ENCODE measurements around the gene PPP2R2B.

PPP2R2B gene

GRCh38 chr5:146827901-146828300 is 50.7 kb downstream of the PPP2R2B start:
- no peak for DNase-seq (ENCODE audit: low read depth, low spot score)

GRCh38 chr5:146825033-146825432 is 53.5 kb downstream of the PPP2R2B start:
- no peak for DNase-seq (ENCODE audit: low read depth, low spot score)

- DNase-seq (ENCODE audit: low read depth, low spot score) = no peak
Measured at GRCh38 chr5:146821732-146822131, 56.8 kb downstream of the PPP2R2B start.

- no peak for DNase-seq (ENCODE audit: low read depth, low spot score)
Measured at GRCh38 chr5:146820987-146821386, 57.6 kb downstream of the PPP2R2B start.

GRCh38 chr5:146818822-146819221 is 59.7 kb downstream of the PPP2R2B start:
- no peak for DNase-seq (ENCODE audit: low read depth, low spot score)

GRCh38 chr5:146817973-146818372 is 60.6 kb downstream of the PPP2R2B start:
- DNase-seq (ENCODE audit: low read depth, low spot score) = no peak

GRCh38 chr5:146816775-146817387 is 61.7 kb downstream of the PPP2R2B start:
- no peak for DNase-seq (ENCODE audit: low read depth, low spot score)

- DNase-seq (ENCODE audit: low read depth, low spot score) = no peak
Measured at GRCh38 chr5:146815411-146815810, 63.1 kb downstream of the PPP2R2B start.

- DNase-seq (ENCODE audit: low read depth, low spot score) = no peak
Measured at GRCh38 chr5:146813346-146814157, 65.0 kb downstream of the PPP2R2B start.

- DNase-seq (ENCODE audit: low read depth, low spot score) = no peak
Measured at GRCh38 chr5:146805081-146805480, 73.5 kb downstream of the PPP2R2B start.

- DNase-seq (ENCODE audit: low read depth, low spot score) = no peak
Measured at GRCh38 chr5:146802945-146803522, 75.5 kb downstream of the PPP2R2B start.

GRCh38 chr5:146799671-146800070 is 78.9 kb downstream of the PPP2R2B start:
- DNase-seq (ENCODE audit: low read depth, low spot score) = no peak

- no peak for DNase-seq (ENCODE audit: low read depth, low spot score)
Measured at GRCh38 chr5:146799231-146799630, 79.3 kb downstream of the PPP2R2B start.

GRCh38 chr5:146797658-146798057 is 80.9 kb downstream of the PPP2R2B start:
- no peak for DNase-seq (ENCODE audit: low read depth, low spot score)

- DNase-seq (ENCODE audit: low read depth, low spot score) = no peak
Measured at GRCh38 chr5:146796911-146797310, 81.6 kb downstream of the PPP2R2B start.

GRCh38 chr5:146796144-146796543 is 82.4 kb downstream of the PPP2R2B start:
- DNase-seq (ENCODE audit: low read depth, low spot score) = no peak

GRCh38 chr5:146794326-146795029 is 84.1 kb downstream of the PPP2R2B start:
- no peak for DNase-seq (ENCODE audit: low read depth, low spot score)

- no peak for DNase-seq (ENCODE audit: low read depth, low spot score)
Measured at GRCh38 chr5:146793709-146794108, 84.8 kb downstream of the PPP2R2B start.

- no peak for DNase-seq (ENCODE audit: low read depth, low spot score)
Measured at GRCh38 chr5:146791471-146791870, 87.1 kb downstream of the PPP2R2B start.

GRCh38 chr5:146789712-146790653 is 88.6 kb downstream of the PPP2R2B start:
- no peak for DNase-seq (ENCODE audit: low read depth, low spot score)

GRCh38 chr5:146788898-146789297 is 89.7 kb downstream of the PPP2R2B start:
- DNase-seq (ENCODE audit: low read depth, low spot score) = no peak

Measured in activated CD4-positive, CD25-positive, alpha-beta regulatory T cell treated with anti-CD3 and anti-CD28 coated beads, Interleukin-2, amount 50 U/mL, for 16 hours (primary cell).